OCI-M2 (cell line): ENCODE results near the gene UNC93A.
"Not testable (repeated sequence)": the region's sequence is repeated elsewhere in the genome, so short reads cannot be mapped to it uniquely, and the experiment has no call there.

ENCODE experiments used
- DNase-seq: peaks from one replicate; lab custom pipeline; 2025; ENCODE audit not compliant: unreplicated experiment; lab: John Stamatoyannopoulos, UW

UNC93A gene

GRCh38 chr6:167290786-167291622 lies at the start of gene UNC93A:
Gene UNC93A, plus strand, starts transcription at chr6:167291315. Its CDS starts 175 bp downstream, at chr6:167291490.
- no peak for DNase-seq

DNA sequence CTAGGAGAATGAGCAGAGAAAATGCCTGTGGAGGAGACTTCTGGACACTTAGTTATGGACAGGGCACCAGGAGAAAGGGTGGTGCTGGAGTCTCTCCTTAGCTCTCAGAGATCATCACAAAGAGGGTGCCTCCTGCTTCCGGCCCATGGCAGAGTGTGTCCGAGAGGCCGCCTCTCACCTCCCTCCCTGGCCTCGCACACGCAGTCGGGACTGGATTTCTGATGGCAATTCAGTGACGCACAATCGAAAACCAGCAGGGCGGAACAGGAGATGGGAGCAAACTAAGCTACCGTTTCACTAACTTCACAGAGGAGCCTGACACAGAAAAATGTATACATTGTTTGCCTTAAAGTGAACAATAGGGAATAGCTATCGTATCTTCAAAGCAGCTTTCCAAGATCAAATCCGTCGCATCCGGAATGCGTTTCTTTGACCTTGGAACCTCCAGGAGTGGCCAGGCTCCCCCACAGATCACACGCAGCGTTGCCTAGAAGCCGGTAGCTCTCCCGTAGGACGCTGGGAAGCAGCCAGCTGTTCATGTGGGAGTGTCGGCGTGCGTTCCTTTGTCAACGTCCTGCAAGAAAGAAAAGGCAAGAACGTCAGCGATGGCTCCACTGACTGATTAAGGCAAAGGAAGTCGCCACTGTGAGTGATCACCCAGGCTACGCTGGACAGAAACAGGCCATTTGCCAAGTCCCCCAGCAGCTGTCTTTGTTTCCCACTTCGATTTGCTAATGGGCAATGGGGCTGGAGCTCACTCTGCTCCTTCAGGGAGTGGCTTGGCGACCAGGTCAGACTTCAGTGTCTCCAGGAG lies 49.6 kb upstream of the UNC93A start:
- not testable (repeated sequence) for DNase-seq

GRCh38 chr6:167242135-167242506 lies 49.0 kb upstream of the UNC93A start:
- DNase-seq: not testable (repeated sequence)

DNA sequence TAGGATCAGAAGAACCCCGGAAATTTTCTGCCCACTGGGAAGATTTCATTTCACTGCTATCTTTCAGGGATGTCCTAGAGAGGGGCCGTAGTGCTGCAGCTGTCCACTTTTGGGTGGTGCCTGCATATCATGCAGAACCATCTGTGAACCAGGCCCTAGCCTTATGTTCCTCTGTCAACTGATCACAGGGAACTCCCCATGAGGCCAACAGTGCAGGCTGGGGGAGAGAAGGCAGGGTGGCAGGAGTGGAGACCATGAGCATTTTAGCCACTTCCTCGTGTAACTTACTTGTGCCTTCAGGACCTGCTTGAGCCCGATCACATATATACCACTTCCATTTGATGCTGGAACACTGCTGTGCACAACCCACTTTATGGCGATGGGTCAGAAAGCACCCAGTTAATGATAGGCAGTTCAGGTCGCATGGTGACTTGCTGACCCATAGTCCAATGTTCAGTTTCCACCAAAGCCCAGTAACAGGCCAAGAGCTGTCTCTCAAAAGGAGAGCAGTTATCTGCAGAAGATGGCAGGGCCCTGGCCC lies 48.5 kb upstream of the UNC93A start:
- not testable (repeated sequence) for DNase-seq

GRCh38 chr6:167244064-167244960 lies 46.8 kb upstream of the UNC93A start:
- DNase-seq: no peak

DNA sequence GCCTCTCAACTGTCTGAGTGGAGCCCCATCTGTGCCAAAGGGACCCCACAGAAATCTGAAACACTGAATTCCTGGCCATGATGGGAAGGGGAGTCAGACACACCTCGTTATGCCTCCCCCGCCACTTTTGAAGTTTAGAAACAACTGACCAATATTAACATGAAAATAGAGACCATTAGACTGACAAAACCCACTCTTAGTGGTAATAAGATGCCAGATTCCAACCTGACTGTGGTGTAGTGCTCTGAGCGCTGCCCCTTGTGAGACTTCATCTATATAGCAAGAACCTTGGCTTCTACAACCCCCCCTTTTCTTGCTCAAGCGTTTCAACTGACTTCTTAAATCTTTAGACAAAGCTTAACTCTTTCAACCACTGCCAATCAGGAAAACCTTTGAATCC lies 46.1 kb upstream of the UNC93A start:
- DNase-seq: no peak

DNA sequence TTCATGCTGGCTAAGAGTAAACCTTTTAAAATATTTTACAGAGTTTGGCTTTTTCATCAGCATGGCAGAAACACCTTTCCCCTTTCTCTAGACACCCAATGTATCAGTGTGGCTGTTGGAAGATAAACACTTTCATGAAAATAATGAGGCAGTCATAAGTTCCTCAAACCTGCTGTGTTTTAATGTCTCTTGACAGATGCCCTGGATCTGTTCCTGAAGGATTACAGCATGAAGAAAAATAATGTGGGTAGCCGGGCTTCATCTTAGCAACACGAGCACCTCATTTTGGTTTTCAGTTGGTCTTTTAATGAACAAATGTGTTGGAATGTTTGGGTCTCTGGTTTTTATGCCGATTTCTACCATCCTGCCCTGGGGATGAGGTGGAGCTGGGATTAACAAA lies 45.5 kb upstream of the UNC93A start:
- DNase-seq: no peak

DNA sequence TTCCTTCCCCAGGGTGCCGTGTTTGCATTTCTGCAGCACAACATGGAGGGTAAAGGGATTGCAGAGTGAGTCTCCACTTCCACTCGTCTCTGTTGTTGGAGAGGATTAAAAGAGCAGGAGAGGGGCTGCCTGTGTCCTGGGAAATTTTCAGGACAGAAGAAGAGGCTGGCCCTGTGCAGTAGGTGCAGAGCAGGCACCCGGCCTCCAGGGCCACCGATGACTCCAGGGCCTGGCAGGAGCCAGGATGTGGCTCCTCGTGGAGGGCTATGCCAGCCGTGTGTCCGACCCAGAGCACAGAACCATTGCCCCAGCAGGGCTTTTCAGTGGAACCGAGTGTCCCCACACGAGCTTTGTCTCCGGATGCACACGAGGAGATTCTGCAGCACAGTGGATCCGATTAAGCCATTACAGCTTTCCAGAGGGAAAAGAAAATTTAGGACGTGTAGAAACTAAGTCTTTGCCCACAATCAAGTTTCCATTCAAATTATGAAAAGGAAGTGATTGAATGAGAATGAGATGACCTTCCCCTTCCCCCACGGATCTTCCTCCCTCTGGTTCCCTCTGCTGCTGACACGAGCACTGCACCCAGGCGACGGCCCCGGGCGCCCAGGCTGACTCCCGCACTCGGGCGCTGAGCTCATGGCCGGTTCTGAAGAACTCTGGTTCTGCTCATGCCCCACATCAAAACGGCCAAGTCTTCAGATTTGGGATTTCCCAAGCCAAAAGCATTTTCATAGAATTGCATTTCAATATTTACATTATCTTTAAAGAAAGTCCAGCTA lies 43.1 kb upstream of the UNC93A start:
- DNase-seq: no peak

GRCh38 chr6:167248878-167249455 lies 42.1 kb upstream of the UNC93A start:
- not testable (repeated sequence) for DNase-seq

- no peak for DNase-seq
These were observed 38.8 kb upstream of the UNC93A start for GRCh38 chr6:167252271-167252670.

DNA sequence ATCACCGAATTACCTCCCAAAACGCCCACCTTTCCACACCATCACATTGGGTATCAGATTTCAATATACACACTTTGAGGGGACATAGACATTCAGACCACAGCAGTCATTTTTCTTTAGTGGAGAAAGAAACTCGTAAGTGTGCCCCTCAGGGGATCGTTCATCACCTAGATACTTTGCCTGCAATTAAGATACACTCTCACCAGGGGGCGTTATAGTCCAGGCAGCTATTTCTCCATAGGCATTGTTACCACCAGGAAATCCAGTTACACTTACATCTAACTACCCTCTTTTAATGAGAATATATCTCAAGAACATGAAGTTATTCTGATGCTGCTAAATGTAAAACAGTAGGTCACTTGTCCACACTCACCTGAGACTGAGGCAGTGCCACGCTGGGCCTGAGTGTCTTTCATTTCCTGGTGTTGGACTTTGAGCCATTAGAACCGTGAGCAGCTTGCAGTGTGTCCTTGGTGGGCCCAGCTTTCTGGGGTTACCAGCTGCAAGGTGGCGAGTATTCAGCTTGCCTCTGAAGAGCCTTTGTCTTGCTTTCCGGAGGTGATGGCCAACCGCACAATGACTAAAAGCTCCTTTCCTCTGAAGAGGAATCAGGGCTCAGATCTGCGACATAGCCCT lies 35.1 kb upstream of the UNC93A start:
- DNase-seq: no peak

GRCh38 chr6:167258646-167259045 lies 32.5 kb upstream of the UNC93A start:
- DNase-seq: no peak

DNA sequence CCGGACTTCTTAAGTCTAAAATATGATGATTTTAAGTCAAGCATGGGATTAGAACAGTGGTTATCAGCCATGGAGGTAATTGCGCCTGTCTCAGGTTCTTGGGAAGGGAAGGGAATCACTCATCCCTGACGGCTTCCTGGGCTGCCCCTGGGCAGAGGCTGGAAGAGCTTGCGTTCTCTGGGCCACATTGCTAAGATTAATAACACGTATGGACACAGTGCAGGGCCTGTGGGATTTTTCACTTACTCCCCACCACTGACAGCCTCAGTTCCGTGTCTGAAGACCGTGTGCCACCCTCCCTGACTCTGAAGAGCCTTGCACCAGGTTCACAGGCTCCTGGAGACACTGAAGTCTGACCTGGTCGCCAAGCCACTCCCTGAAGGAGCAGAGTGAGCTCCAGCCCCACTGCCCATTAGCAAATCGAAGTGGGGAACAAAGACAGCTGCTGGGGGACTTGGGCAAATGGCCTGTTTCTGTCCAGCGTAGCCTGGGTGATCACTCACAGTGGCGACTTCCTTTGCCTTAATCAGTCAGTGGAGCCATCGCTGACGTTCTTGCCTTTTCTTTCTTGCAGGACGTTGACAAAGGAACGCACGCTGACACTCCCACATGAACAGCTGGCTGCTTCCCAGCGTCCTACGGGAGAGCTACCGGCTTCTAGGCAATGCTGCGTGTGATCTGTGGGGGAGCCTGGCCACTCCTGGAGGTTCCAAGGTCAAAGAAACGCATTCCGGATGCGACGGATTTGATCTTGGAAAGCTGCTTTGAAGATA lies 24.9 kb upstream of the UNC93A start:
- DNase-seq: not testable (repeated sequence)

GRCh38 chr6:167266830-167267555 lies 24.1 kb upstream of the UNC93A start:
- no peak for DNase-seq

DNA sequence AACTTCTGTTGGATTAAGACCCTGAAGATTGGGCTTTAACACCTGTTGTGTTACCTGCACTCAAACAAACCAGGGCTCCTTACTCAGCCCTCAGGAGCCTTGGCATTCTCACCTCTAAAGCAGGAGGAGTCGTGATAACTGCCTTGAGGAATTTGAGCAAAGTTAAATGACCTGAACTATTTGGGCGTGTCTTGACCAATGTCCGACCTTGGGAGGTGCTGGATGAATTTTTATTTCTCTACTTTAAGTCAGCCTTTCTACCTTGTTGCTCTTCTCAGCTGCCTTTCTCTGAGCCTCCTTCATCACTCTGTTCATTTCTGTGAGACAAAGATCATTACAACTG lies 23.6 kb upstream of the UNC93A start:
- DNase-seq: not testable (repeated sequence)

DNA sequence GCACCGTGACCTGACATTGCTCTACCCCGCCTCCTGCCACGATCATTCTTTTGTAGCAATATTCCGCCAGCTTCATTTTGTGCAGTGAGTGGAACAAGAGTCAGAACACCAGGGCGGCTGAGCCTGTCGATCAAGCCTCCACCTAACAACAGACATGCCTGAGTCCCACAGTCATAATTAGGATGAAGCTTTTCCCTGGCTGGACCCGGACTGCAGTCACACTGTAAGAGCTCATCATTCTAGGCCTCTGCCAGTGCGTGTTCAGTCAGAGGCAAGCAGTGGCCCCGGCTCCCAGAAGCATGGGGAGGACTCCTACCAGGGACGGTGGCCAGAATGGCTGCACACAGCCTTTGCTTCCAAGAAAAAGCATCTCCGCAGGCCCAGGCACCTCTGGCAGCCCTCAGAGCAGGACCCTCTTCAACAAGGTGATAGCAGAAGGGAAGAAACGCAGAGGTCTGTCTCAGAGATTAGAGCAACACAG lies 23.2 kb upstream of the UNC93A start:
- no peak for DNase-seq

- no peak for DNase-seq
These were observed 22.3 kb upstream of the UNC93A start for GRCh38 chr6:167268683-167269280.
